ENCODE results near the gene ST8SIA6. TPM values are rescaled to one million over a fixed set of nuclear protein-coding genes. Genes with fewer than 3 reads are reported as not detected.
"Not testable (repeated sequence)": the region's sequence is repeated elsewhere in the genome, so short reads cannot be mapped to it uniquely, and the experiment has no call there.

Gene ST8SIA6
- total RNA-seq, 1 donor from 2014 or later, result 1.8 TPM

GRCh38 chr10:17351506-17351905 lies 102.9 kb downstream of the ST8SIA6 start:
- ATAC-seq (no peak), DNase-seq (ENCODE audit: low spot score) (no peak)

- DNase-seq (ENCODE audit: low spot score), result no peak
- no peak for ATAC-seq
Observed at GRCh38 chr10:17349717-17350116, 104.7 kb downstream of the ST8SIA6 start.

- ATAC-seq, result peak; percentile 28
- no peak for DNase-seq (ENCODE audit: low spot score)
Observed at GRCh38 chr10:17348501-17349349, 105.7 kb downstream of the ST8SIA6 start.

GRCh38 chr10:17348011-17348500 lies 106.3 kb downstream of the ST8SIA6 start:
- no peak for DNase-seq (ENCODE audit: low spot score)
- ATAC-seq, result no peak

- DNase-seq (ENCODE audit: low spot score) (no peak), ATAC-seq (no peak)
Observed at GRCh38 chr10:17344206-17344605, 110.2 kb downstream of the ST8SIA6 start.

- no peak for DNase-seq (ENCODE audit: low spot score)
- peak; percentile 72 for ATAC-seq
Observed at GRCh38 chr10:17343118-17343517, 111.3 kb downstream of the ST8SIA6 start.

- ATAC-seq, result no peak
- DNase-seq (ENCODE audit: low spot score), result no peak
Observed at GRCh38 chr10:17340144-17340829, 114.1 kb downstream of the ST8SIA6 start.

GRCh38 chr10:17335065-17335464 lies 119.3 kb downstream of the ST8SIA6 start:
- no peak for ATAC-seq
- no peak for DNase-seq (ENCODE audit: low spot score)

- no peak for ATAC-seq
- no peak for DNase-seq (ENCODE audit: low spot score)
Observed at GRCh38 chr10:17330501-17330900, 123.9 kb downstream of the ST8SIA6 start.

GRCh38 chr10:17326377-17326776 lies 128.0 kb downstream of the ST8SIA6 start:
- ATAC-seq (no peak), DNase-seq (ENCODE audit: low spot score) (no peak)

GRCh38 chr10:17321957-17322356 lies 132.4 kb downstream of the ST8SIA6 start:
- DNase-seq (ENCODE audit: low spot score); ATAC-seq: not testable (repeated sequence)

- no peak for DNase-seq (ENCODE audit: low spot score)
- no peak for ATAC-seq
Observed at GRCh38 chr10:17316488-17317170, 137.8 kb downstream of the ST8SIA6 start.

- DNase-seq (ENCODE audit: low spot score), result no peak
- ATAC-seq, result no peak
Observed at GRCh38 chr10:17309435-17309834, 145.0 kb downstream of the ST8SIA6 start.

- ATAC-seq, result no peak
- no peak for DNase-seq (ENCODE audit: low spot score)
Observed at GRCh38 chr10:17307123-17307522, 147.3 kb downstream of the ST8SIA6 start.

- DNase-seq (ENCODE audit: low spot score), result no peak
- no peak for ATAC-seq
Observed at GRCh38 chr10:17292375-17292774, 162.0 kb downstream of the ST8SIA6 start.

- ATAC-seq (no peak), DNase-seq (ENCODE audit: low spot score) (no peak)
Observed at GRCh38 chr10:17290226-17290625, 164.2 kb downstream of the ST8SIA6 start.

GRCh38 chr10:17289763-17290162 lies 164.6 kb downstream of the ST8SIA6 start:
- no peak for DNase-seq (ENCODE audit: low spot score)
- ATAC-seq, result no peak

- no peak for ATAC-seq
- DNase-seq (ENCODE audit: low spot score), result no peak
Observed at GRCh38 chr10:17286562-17287550, 167.5 kb downstream of the ST8SIA6 start.

- DNase-seq (ENCODE audit: low spot score) (no peak), ATAC-seq (no peak)
Observed at GRCh38 chr10:17282311-17282710, 172.1 kb downstream of the ST8SIA6 start.

- DNase-seq (ENCODE audit: low spot score), result no peak
- ATAC-seq, result no peak
Observed at GRCh38 chr10:17278607-17279240, 175.7 kb downstream of the ST8SIA6 start.
